ENCODE data around the gene GDAP1L1.

The GDAP1L1 gene

GRCh38 chr20:44328428-44328827, 81.3 kb downstream of the GDAP1L1 start:
- peaks cover 50% of the 10 kb centered on the region for H3K27me3 Mint-ChIP-seq
- H3K4me1 Mint-ChIP-seq, result peaks cover 6% of the 10 kb centered on the region
- no peak for ATAC-seq
- no peaks in the 10 kb centered on the region for H3K9me3 Mint-ChIP-seq
- H3K27ac Mint-ChIP-seq, result no peak overlapping the region
- H3K36me3 Mint-ChIP-seq, result no peaks in the 10 kb centered on the region
- no peak overlapping the region for H3K4me3 Mint-ChIP-seq

All from stimulated activated memory B cell treated with anti-CD40 and anti-IgM and Interleukin-4, amounts not matched to agents 10 μg/mL and 1 μg/mL and 100 μg/mL, for 72 hours (primary cell).